ENCODE measurements around the gene PTPRN2.

GRCh38 chr7:157627646-157628045 lies 960.0 kb downstream of the PTPRN2 start:
- TF ChIP-seq FOXM1 (IDR thresholded peaks at IDR 0.05; ENCODE audit: borderline replicate concordance) (no peak), SUZ12 (IDR thresholded peaks at IDR 0.05) (no peak), SP1 (IDR thresholded peaks at IDR 0.05) (no peak), ELF4 (IDR thresholded peaks at IDR 0.05) (no peak)
